Lung (tissue), 12 donors: ENCODE results near the gene ANKS1B. TPM values are rescaled to one million over a fixed set of nuclear protein-coding genes. Genes with fewer than 3 reads are reported as not detected.

Source experiments
- ATAC-seq: fragments of 200-7000 bp; cut with Tn5 transposase; one replicate; pipeline ENCODE4 v1.9.1; 2020; ENCODE audit warnings: moderate number of reproducible peaks; ENCODE audit not compliant: insufficient read depth, low FRiP score
- DNase-seq, 3 donors: peaks; one replicate each; pipeline ENCODE4 v3.0.0-alpha.2; 2013 to 2017
- H3K27ac ChIP-seq, 2 donors: one replicate each; pipeline ENCODE4 v1.5.1; 2013; ENCODE audit warnings: mild to moderate bottlenecking in 2 of 2, moderate library complexity in 2 of 2, control low read depth in 1 of 2, inconsistent platforms in 1 of 2, low read depth in 1 of 2, low read length in 1 of 2
- H3K27me3 ChIP-seq, 3 donors: one replicate each; pipeline ENCODE4 v1.5.1; 2013; ENCODE audit warnings: low read length in 2 of 3; ENCODE audit not compliant: control insufficient read depth in 3 of 3, insufficient read depth in 3 of 3
- H3K36me3 ChIP-seq, 4 donors: one replicate each; pipeline ENCODE4 v1.5.1; 2013; ENCODE audit warnings: low read length in 4 of 4, mild to moderate bottlenecking in 1 of 4, moderate library complexity in 1 of 4; ENCODE audit not compliant: control insufficient read depth in 4 of 4, insufficient read depth in 4 of 4
- H3K4me1 ChIP-seq, 5 donors: one replicate each; pipeline ENCODE4 v1.5.1; 2013; ENCODE audit warnings: low read length in 5 of 5, mild to moderate bottlenecking in 2 of 5, moderate library complexity in 1 of 5; ENCODE audit not compliant: control insufficient read depth in 5 of 5, insufficient read depth in 5 of 5
- H3K4me3 ChIP-seq: one replicate; pipeline ENCODE4 v1.5.1; 2013; ENCODE audit warnings: mild to moderate bottlenecking, control low read depth, moderate library complexity
- H3K9ac ChIP-seq, 2 donors: one replicate each; pipeline ENCODE4 v1.5.1; 2013; ENCODE audit warnings: low read length in 2 of 2, control low read depth in 1 of 2; ENCODE audit not compliant: insufficient read depth in 1 of 2
- H3K9me3 ChIP-seq, 4 donors: one replicate each; pipeline ENCODE4 v1.5.1; 2013; ENCODE audit warnings: low read length in 3 of 4, mild to moderate bottlenecking in 1 of 4, moderate library complexity in 1 of 4; ENCODE audit not compliant: control insufficient read depth in 4 of 4, insufficient read depth in 3 of 4
- WGBS, 2 donors: extraction: QIAGEN DNeasy Blood & Tissue Kit; methylation state at CpG; one replicate each; pipeline ENCODE4 v1.1.7; 2013; 5-methylcytosine and 5-hydroxymethylcytosine counted together
- polyA plus RNA-seq, 2 donors: library from polyadenylated mRNA; stranded (reverse); fragments of 200-250 nt; gene quantifications; one replicate each; pipeline ENCODE4 v1.2.1, GENCODE V29; 2013
- total RNA-seq, 2 donors: library from RNA; depleted of rRNA in 1 of 2; stranded (reverse); fragments of >200 nt in 1 of 2; gene quantifications; one replicate each; pipeline ENCODE4 v1.2.1, GENCODE V29; 2014 to 2021
- TF ChIP-seq, protein P1 (sequence below): IDR thresholded peaks from 2 replicates; pipeline ENCODE4 v1.5.1; 2012; ENCODE audit warnings: mild to moderate bottlenecking; ENCODE audit errors: control extremely low read depth, extremely low read depth
- donor health status: control.
- donor health status: control.
- donor health status: Bipolar disorder and iron deficiency.
- donor health status: healthy.
- donor health status: DM: yes; HTN: yes; CAD: no.

ANKS1B gene
- total and polyA plus RNA-seq, 4 donors: 0.32 to 10.3 (median 3.7) TPM

DNA sequence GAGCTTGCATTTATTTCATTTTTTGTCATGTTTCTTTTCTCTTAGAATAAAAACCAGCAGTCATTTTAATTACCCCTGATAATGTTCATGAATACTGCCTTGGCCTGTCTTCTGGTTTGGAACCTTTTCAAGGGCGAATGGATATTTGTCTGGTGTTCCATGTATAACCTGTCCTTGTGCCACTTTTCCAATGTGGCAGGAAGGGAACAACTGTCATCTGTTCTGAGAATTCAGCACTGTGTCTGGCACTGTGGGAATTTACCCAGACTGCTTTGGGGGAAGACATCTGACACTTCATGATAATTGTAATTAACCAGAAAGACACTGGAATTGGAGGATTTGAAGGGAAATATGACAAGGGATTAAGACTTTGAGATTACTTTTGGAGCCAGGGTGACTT is 986.8 kb downstream of the ANKS1B start:
- no peaks in the 10 kb centered on the region for H3K27me3 ChIP-seq
- DNase-seq: peak in 2 of 3 donors; percentile 34 to 39
- 82 to 88% methylated on average over 1 of the region's 1 CpG for WGBS, 2 donors
- H3K9ac ChIP-seq: no peak overlapping the region
- no peak overlapping the region for H3K4me3 ChIP-seq
- H3K36me3 ChIP-seq: no peaks in the 10 kb centered on the region
- H3K9me3 ChIP-seq: no peaks in the 10 kb centered on the region
- ATAC-seq: no peak
- no peak overlapping the region for H3K27ac ChIP-seq
- TF ChIP-seq, protein P1, sequence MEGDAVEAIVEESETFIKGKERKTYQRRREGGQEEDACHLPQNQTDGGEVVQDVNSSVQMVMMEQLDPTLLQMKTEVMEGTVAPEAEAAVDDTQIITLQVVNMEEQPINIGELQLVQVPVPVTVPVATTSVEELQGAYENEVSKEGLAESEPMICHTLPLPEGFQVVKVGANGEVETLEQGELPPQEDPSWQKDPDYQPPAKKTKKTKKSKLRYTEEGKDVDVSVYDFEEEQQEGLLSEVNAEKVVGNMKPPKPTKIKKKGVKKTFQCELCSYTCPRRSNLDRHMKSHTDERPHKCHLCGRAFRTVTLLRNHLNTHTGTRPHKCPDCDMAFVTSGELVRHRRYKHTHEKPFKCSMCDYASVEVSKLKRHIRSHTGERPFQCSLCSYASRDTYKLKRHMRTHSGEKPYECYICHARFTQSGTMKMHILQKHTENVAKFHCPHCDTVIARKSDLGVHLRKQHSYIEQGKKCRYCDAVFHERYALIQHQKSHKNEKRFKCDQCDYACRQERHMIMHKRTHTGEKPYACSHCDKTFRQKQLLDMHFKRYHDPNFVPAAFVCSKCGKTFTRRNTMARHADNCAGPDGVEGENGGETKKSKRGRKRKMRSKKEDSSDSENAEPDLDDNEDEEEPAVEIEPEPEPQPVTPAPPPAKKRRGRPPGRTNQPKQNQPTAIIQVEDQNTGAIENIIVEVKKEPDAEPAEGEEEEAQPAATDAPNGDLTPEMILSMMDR: no peak
- peaks cover 0 to 22% (median 3%) of the 10 kb centered on the region in 5 donors for H3K4me1 ChIP-seq

DNA sequence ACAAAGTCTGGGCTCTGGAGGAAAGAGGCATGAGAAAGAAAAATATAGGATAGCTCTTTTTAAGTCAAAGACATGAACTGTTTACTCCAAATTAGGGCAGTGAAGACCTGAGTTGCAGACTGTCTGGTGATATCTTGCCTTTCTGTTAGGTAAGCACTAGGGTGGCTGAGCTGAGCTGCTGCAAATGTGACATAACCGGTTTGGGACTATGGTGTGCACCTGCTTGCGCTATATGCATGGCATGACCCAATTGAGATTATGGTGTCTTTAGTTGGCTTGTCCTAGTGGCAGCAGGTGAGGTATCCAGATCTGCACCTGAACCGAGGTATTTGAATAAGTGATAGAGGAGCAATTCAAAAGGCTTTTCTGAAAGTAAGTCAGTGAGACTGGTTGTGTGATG is 994.1 kb downstream of the ANKS1B start:
- DNase-seq (no peak), ATAC-seq (no peak)
- WGBS, 2 donors: 81 to 84% methylated on average over 3 of the region's 3 CpGs
- Histone ChIP-seq H3K9ac (no peak overlapping the region), H3K36me3 (no peaks in the 10 kb centered on the region), H3K27me3 (no peaks in the 10 kb centered on the region), H3K27ac (no peak overlapping the region), H3K9me3 (no peaks in the 10 kb centered on the region), H3K4me3 (no peak overlapping the region), H3K4me1 (no peaks in the 10 kb centered on the region)
- TF ChIP-seq, protein P1: no peak

GRCh38 chr12:98985156-98985555 is 999.6 kb downstream of the ANKS1B start:
- Histone ChIP-seq H3K9ac (no peak overlapping the region), H3K27ac (no peak overlapping the region), H3K36me3 (no peaks in the 10 kb centered on the region), H3K27me3 (no peaks in the 10 kb centered on the region), H3K4me1 (no peaks in the 10 kb centered on the region), H3K9me3 (peaks cover 0 to 4% (median under 1%) of the 10 kb centered on the region in 4 donors), H3K4me3 (no peak overlapping the region)
- no peak for ATAC-seq
- TF ChIP-seq, protein P1: no peak
- no peak for DNase-seq
- 76 to 82% methylated on average over 2 of the region's 2 CpGs for WGBS, 2 donors

DNA sequence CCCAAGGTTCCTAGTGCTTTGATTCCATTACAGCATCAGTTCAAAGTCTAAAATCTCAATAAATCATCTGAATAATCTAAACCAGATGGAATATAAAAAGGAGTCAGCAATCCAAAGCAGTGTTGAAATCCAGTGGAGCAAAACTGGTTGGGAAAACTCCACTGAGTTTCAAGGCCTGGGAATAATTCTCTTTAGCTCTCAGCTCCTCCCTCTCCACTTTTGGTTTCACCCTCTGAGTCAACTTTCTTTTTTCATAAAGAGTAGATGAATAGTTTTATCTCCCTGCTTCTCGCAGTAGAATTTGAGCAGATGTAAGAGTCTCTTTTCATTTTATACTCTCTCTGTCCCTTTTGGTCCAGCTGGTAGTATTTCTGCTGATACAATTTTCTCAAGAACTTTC is 1001.1 kb downstream of the ANKS1B start:
- Histone ChIP-seq H3K9ac (no peak overlapping the region), H3K4me1 (no peaks in the 10 kb centered on the region), H3K27me3 (no peaks in the 10 kb centered on the region), H3K9me3 (peaks cover 0 to 4% (median under 1%) of the 10 kb centered on the region in 4 donors), H3K27ac (no peak overlapping the region), H3K36me3 (no peaks in the 10 kb centered on the region), H3K4me3 (no peak overlapping the region)
- no peak for DNase-seq
- no peak for ATAC-seq
- TF ChIP-seq, protein P1: no peak
- 90 to 92% methylated on average over 1 of the region's 1 CpG for WGBS, 2 donors
